ENCODE results near the gene ERMAP. TPM values are rescaled to one million over a fixed set of nuclear protein-coding genes. Genes with fewer than 3 reads are reported as not detected.

ERMAP gene
- total and polyA plus RNA-seq, 9 of the 15 experiments (the other 6 are each of a cell fraction or from before 2014, with no cell fraction given), result 8.0 to 31.4 (median 22.5) TPM

GRCh38 chr1:42825036-42825851 is 8.3 kb downstream of the ERMAP start (continued):
- TF ChIP-seq, protein P1, sequence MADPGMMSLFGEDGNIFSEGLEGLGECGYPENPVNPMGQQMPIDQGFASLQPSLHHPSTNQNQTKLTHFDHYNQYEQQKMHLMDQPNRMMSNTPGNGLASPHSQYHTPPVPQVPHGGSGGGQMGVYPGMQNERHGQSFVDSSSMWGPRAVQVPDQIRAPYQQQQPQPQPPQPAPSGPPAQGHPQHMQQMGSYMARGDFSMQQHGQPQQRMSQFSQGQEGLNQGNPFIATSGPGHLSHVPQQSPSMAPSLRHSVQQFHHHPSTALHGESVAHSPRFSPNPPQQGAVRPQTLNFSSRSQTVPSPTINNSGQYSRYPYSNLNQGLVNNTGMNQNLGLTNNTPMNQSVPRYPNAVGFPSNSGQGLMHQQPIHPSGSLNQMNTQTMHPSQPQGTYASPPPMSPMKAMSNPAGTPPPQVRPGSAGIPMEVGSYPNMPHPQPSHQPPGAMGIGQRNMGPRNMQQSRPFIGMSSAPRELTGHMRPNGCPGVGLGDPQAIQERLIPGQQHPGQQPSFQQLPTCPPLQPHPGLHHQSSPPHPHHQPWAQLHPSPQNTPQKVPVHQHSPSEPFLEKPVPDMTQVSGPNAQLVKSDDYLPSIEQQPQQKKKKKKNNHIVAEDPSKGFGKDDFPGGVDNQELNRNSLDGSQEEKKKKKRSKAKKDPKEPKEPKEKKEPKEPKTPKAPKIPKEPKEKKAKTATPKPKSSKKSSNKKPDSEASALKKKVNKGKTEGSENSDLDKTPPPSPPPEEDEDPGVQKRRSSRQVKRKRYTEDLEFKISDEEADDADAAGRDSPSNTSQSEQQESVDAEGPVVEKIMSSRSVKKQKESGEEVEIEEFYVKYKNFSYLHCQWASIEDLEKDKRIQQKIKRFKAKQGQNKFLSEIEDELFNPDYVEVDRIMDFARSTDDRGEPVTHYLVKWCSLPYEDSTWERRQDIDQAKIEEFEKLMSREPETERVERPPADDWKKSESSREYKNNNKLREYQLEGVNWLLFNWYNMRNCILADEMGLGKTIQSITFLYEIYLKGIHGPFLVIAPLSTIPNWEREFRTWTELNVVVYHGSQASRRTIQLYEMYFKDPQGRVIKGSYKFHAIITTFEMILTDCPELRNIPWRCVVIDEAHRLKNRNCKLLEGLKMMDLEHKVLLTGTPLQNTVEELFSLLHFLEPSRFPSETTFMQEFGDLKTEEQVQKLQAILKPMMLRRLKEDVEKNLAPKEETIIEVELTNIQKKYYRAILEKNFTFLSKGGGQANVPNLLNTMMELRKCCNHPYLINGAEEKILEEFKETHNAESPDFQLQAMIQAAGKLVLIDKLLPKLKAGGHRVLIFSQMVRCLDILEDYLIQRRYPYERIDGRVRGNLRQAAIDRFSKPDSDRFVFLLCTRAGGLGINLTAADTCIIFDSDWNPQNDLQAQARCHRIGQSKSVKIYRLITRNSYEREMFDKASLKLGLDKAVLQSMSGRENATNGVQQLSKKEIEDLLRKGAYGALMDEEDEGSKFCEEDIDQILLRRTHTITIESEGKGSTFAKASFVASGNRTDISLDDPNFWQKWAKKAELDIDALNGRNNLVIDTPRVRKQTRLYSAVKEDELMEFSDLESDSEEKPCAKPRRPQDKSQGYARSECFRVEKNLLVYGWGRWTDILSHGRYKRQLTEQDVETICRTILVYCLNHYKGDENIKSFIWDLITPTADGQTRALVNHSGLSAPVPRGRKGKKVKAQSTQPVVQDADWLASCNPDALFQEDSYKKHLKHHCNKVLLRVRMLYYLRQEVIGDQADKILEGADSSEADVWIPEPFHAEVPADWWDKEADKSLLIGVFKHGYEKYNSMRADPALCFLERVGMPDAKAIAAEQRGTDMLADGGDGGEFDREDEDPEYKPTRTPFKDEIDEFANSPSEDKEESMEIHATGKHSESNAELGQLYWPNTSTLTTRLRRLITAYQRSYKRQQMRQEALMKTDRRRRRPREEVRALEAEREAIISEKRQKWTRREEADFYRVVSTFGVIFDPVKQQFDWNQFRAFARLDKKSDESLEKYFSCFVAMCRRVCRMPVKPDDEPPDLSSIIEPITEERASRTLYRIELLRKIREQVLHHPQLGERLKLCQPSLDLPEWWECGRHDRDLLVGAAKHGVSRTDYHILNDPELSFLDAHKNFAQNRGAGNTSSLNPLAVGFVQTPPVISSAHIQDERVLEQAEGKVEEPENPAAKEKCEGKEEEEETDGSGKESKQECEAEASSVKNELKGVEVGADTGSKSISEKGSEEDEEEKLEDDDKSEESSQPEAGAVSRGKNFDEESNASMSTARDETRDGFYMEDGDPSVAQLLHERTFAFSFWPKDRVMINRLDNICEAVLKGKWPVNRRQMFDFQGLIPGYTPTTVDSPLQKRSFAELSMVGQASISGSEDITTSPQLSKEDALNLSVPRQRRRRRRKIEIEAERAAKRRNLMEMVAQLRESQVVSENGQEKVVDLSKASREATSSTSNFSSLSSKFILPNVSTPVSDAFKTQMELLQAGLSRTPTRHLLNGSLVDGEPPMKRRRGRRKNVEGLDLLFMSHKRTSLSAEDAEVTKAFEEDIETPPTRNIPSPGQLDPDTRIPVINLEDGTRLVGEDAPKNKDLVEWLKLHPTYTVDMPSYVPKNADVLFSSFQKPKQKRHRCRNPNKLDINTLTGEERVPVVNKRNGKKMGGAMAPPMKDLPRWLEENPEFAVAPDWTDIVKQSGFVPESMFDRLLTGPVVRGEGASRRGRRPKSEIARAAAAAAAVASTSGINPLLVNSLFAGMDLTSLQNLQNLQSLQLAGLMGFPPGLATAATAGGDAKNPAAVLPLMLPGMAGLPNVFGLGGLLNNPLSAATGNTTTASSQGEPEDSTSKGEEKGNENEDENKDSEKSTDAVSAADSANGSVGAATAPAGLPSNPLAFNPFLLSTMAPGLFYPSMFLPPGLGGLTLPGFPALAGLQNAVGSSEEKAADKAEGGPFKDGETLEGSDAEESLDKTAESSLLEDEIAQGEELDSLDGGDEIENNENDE (IDR thresholded peaks at IDR 0.05; ENCODE audit: low read depth, low read length), result no peak
- TF ChIP-seq ARID1B (IDR thresholded peaks at IDR 0.05) (peak; percentile 100), ERF (CRISPR knock-in tag; IDR thresholded peaks at IDR 0.05) (no peak), SMARCC2 (IDR thresholded peaks at IDR 0.05; ENCODE audit: low read depth) (peak; percentile 99), TAF1 (IDR thresholded peaks at IDR 0.05; ENCODE audit: control insufficient read depth, extremely low read depth, insufficient read depth, low read length, severe bottlenecking) (peak; percentile 45), POLR2AphosphoS5 (IDR thresholded peaks at IDR 0.05; ENCODE audit: control insufficient read depth, insufficient read depth, low read depth, low read length) (peak; percentile 92), ID3 (CRISPR knock-in tag; IDR thresholded peaks at IDR 0.05) (no peak), ID3 (tag; IDR thresholded peaks at IDR 0.05) (no peak), ZNF512 (tag; IDR thresholded peaks at IDR 0.05) (no peak), POLR3A (IDR thresholded peaks at IDR 0.05; ENCODE audit: borderline replicate concordance, extremely low read depth, insufficient read depth, insufficient read length) (no peak)
- TF ChIP-seq, protein P2, sequence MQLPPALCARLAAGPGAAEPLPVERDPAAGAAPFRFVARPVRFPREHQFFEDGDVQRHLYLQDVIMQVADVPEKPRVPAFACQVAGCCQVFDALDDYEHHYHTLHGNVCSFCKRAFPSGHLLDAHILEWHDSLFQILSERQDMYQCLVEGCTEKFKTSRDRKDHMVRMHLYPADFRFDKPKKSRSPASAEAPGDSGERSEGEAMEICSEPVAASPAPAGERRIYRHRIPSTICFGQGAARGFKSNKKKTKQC (CRISPR knock-in tag; IDR thresholded peaks at IDR 0.05), result no peak

Measured in K562 (cell line).